SK-N-MC (cell line): ENCODE data around the gene NOTO.

Source experiments
- EZH2 ChIP-seq: fragments of 200-600 bp; sonication (generic); IDR thresholded peaks from one replicate; pipeline ENCODE4 v1.6.1; 2017; ENCODE audit warnings: antibody characterized with exemption
- POLR2AphosphoS5 ChIP-seq: IDR thresholded peaks from 2 replicates; pipeline ENCODE4 v1.6.1; 2012; ENCODE audit warnings: mild to moderate bottlenecking, low read depth, low read length, borderline replicate concordance

DNA sequence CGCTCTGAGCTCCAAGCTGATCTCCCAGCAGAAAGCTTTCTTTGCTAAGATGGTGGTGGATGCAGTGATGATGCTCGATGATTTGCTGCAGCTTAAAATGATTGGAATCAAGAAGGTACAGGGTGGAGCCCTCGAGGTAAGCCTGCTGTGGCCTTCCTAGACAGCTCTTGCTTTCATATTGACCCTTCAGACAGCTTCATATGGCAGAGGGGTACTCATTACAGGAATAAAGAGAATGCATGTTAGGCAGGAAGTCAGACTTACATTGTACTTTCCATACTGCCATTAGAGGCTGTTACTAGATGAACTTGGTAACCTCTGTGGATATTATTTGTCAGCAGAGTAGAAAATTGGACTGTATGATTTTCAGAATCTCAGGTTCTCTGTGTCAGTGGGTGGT is 42.2 kb downstream of the NOTO start:
- no peak for TF ChIP-seq EZH2
- TF ChIP-seq POLR2AphosphoS5 = no peak
